ENCODE results near the gene PCYOX1L.
"Not testable (repeated sequence)": the region's sequence is repeated elsewhere in the genome, so short reads cannot be mapped to it uniquely, and the experiment has no call there.

Gene PCYOX1L

DNA sequence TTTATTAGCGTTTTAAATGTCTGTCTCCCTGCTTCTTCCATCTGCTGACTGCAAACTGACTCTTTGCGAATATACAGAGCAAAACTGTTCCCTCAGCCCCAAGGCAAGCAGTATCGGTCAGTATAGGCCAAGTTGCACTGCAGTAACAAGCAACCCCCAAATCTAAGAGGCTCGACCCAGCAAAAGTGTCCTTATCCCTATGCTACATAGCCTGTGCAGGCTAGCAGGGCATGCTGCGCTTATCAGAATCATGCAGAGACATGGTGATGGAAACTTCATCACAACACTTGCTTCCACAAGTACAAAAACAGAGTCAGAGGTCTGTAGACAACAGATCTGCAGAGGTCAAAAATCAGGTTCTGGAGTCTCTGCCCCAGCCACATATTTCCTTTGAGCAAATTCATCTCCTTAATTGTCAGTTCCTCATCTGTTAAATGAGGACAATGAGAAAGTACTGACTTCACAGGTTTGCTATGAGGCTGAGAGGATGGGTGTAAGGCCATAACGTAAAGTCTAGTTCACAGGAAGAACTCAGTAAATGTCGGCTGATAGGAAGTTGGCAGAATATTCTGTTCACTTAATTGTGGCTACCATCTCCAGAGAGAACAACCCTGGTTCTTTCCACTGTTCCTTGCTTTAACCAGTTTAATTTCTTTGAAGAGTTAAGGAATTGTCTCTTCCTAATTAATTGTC lies 30.8 kb downstream of the PCYOX1L start:
- DNase-seq, result no peak

DNA sequence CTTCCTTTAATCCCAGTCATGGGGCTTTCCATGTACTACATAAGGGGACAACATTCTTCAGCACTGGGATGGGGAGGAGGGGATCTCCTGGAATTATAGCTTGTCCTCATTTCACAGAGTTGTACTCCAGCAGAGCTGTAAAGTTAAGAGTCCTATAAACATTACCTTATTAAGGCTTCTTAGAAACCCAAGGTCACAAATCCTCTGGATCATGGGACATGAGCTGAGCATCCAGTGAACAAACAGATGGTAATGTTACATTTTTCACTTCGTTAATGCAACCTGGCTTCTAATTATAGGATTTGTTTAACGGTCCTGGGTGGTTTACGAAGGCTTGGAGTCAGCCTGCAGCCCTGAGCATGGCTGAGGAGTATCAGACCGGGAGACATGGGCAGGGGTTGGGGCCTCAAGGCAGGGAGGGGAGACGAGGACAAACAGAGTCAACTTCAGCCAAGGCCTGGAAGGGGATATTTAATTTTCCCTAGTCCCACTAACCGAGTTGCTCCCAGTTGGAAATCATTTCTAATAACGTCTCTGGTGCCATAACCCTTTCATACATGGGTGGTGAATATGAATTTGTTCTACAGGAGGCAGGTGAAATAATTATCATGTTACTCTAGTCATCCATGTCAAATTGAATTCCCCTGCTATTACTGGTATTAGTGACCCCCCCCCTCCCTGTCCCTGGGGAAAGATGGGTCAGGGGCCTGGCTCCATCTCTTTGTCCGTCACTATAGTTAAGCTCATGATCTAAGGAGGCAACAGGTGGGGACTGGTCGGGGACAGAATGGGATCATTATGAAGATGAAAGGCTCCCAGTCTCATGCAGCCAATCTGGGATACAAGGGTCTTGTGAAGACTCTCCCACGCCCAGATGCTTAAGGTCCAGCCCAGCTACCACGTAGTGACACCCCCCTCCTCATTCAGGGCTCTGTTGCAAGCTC lies 32.0 kb downstream of the PCYOX1L start:
- DNase-seq, result no peak

DNA sequence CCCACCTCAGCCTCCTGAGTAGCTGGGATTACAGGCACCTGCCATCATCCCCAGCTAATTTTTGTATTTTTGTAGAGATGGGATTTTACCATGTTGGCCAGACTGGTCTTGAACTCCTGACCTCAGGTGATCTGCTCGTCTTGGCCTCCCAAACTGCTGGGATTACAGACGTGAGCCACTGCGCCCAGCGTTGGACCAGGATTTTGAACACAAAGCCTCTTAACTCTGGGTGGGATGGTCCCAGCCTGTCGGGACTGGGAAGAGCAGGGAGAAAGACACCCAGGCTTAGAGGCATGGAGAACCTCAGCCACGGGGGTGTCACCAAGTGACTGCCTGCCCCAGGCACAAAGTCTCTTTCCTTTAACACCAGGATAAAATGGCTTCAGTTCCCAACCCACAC lies 33.2 kb downstream of the PCYOX1L start:
- not testable (repeated sequence) for DNase-seq

DNA sequence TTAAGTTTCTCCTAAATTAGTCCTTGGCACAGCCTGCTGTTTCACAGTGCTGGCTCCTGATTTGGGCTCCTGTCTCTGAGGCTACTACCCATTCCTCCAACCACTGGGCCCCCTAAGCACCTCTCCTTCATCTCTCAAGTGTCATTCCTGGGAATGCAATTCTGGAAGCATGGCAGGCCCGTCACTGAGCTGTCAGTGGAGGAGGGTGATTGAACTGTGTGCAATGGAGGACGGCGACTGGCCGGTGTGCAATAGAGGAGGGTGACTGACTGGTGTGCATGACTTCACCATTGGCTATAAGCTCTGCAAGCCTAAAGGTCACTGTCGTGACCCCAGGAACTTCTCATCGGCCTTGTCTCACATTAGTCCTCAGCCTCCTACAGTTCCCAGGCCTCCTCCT lies 33.7 kb downstream of the PCYOX1L start:
- no peak for DNase-seq

DNA sequence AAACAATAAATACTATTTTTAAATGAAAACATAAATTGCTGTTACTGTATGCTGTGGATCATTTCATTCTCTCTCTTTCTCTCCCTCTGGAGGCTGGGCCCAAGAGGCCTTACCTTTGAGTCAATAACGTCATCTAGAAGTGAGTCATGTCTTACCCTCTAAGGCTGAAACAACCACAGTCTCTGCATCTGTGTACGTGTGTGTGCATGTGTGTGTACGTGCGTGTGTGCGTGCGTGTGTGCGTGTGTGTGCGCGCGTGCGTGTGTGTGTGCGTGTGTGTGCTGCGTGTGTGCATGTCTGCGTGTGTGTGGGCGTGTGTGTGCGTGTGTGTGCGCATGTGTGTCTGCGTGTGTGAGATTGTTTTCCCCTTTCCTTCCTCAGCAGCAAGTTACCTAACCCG lies 34.9 kb downstream of the PCYOX1L start:
- no peak for DNase-seq

DNA sequence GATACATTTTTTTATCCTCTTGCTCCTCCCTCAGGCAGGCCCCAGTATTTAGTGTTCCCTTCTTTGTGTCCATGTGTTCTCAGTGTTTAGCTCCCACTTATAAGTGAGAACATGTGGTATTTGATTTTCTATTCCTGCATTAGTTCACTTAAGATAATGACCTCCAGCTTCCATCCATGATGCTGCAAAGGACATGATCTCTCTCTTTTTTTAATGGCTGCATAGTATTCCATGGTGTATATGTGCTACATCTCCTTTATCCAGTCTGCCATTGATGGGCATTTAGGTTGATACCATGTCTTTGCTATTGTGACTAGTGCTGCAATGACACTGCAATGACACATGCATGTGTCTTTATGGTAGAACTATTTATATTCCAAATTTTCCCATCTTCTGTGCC lies 37.1 kb downstream of the PCYOX1L start:
- DNase-seq, result not testable (repeated sequence)

DNA sequence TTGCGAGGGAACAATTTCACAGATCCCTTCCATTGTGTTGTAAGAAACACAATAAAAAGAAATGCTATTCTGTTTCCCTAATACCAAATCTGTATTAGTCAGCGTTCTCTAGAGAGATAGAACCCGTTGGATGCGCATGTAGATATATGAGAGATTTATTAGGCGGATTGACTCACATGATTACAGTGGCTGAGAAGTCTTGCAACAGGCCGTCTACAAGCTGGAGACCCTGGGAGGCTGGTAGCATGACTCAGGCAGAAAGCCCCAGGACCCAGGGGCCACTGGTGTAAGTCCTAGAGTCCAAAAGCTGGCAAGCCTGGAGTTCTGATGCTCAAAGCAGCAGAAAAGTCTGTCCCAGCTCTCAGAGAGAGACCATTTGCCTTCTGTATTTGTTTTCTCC lies 39.7 kb downstream of the PCYOX1L start:
- no peak for DNase-seq

DNA sequence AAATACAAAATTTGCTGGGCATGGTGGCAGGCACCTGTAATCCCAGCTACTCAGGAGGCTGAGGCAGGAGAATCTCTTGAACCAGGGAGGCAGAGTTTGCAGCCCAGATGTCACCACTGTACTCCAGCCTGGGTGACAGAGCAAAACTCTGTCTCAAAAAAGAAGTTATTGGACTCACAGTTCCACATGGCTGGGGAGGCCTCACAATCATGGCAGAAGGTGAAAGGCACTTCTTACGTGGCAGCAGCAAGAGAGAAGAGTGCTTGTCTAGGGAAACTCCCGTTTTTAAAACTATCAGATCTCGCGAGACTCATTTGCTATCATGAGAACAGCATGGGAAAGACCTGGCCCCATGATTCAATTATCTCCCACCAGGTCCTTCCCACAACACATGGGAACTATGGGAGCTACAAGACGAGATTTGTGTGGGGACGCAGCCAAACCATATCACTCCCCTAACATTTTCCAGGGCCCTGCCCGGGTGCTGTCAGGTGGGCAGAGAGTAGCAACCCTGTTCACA lies 41.0 kb downstream of the PCYOX1L start:
- not testable (repeated sequence) for DNase-seq

DNA sequence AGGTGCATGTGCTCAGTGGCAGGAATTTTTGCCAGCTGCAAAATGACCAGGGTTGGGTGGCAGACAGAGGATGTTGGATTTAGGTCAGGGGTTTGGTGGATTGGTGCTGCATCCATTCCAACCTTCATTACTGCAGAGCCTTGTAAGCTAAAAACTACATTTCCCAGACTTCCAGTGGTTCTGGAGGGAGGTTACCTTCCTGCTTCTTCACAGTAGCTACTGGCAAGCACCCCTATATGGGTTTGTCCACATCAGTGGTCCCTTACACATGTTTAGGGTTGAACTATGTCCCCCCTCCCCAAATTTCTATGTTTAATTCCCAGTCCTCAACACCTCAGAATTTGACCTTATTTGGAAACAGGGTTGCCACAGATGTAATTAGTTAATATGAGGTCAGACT lies 41.9 kb downstream of the PCYOX1L start:
- no peak for DNase-seq

DNA sequence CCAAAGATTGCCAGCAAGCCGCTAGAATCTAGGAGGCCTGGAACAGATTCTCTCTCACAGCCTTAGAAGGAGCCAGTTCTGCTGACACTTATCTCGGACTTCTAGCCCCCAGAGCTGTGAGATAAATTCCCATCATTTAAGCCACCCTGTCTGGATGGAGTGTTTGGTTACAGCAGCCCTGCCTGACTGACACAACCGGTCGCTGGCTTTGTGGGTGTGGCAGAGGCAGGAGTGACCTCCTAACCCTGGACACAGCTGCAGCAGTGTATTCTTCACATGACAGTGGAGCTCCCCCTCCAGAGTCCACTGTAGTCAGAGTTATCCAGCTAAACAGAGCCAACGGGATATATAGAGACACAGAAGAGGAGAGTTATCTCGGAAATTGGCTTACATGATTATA lies 42.5 kb downstream of the PCYOX1L start:
- DNase-seq, result no peak

DNA sequence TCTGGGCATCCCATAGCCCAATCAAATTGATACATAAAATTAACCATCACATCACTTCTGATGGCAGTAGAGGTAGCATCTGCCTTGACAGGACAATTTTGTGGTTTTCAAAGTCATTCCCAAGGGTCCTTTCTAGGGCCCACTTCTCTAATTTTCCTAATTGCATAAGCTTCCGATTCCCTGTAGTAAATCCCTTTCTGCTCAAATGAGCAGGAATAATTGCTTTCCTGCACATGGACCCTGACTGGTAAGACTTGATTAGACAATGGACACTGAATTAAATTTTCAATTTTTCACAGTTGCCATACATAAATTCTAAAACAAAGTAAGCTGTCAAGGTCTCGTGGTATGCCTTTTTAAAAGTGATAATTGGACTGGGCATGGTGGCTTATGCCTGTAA lies 43.2 kb downstream of the PCYOX1L start:
- no peak for DNase-seq

DNA sequence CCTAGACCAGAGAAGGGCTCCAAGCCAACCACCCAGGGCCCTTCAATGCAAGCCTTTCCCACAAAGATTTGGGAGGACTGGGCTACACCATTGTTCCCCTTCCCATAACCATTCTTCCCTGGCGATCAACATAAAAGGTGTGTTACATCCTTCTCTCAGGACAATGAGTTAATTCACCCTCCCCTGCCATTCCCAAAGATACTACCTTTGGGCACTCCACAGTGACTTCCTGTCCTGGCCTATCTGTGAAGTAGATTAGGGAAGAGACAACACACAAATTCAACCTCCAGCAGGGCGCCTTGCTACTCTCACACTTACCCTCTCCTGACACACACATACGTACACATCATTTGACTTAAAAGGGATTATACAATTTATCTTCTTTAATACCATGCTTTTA lies 44.4 kb downstream of the PCYOX1L start:
- no peak for DNase-seq

DNA sequence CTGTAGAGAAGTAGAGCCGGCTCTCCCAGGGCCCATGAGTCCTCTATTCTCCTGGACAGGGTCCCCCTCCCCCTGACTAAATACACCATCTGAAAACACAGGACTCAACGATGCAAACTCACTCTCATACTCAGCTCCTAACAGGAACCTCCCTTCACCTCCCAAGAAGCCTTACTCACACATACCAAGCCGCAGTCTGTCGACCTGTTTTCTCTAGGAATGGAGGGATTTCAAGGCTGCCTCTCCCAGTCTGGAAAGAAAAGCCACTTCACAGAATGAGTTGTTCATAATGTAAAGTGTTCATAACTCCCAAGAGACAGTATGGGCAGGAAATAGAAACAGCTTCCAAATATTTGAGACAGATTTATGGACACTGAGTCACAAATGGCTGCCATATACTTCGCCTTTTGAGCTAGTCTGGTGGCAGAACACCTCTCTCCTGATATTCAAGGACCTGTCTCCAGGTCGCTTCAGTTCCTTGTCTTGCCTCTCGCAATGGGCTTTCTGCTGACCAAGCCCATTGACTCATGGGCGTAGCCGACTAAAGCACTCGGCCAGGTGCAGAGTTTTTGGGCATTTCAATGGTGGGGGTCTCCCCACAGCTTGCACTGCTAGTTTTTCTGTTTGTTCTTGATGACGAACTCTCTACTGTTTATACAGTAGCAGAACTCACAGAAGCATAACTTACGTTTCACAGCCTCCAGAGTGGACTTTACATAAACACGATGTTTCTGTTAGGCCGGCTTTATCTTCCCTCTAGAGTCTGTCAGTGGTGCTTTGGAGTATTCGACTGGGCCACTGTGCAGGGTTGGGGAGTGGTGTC lies 46.3 kb downstream of the PCYOX1L start:
- DNase-seq, result no peak

DNA sequence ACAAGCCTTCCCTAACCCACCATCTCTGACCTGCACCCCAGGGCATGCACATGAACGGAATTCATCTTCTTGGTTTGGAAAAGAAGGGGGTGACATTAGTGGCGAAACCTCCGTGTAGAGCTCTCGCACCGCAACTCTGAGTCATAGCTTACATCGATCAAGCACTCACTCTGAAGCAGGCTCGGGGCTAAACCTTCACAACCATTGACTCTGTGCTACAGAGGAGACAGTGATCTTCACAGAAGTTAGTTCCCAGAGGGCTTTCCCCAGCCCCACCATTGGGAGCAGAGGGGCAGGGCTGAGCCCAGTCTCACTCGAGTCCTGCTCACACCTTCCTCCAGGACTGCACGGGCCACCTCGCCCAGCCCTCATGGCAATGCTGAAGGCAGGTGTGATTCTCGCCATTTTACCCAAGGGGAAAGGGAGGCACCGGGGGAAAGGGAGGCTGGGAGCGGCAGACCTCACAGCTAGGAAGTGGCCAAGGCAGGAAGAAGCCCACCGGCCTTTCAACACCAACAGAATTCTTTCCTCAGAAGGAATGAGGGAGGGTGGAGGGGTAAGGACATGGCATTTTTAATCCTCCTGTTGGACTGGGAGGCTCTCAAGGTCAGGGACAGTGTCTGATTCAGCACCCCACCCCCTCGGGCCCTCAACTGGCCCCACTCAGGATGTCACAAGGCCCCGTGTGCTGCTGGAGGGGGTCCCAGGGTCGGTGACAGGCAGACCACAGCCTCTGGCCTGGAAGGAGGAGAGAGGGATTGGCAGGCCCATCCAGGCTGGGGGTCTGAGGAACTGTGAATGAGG lies 47.1 kb downstream of the PCYOX1L start:
- DNase-seq, result no peak

DNA sequence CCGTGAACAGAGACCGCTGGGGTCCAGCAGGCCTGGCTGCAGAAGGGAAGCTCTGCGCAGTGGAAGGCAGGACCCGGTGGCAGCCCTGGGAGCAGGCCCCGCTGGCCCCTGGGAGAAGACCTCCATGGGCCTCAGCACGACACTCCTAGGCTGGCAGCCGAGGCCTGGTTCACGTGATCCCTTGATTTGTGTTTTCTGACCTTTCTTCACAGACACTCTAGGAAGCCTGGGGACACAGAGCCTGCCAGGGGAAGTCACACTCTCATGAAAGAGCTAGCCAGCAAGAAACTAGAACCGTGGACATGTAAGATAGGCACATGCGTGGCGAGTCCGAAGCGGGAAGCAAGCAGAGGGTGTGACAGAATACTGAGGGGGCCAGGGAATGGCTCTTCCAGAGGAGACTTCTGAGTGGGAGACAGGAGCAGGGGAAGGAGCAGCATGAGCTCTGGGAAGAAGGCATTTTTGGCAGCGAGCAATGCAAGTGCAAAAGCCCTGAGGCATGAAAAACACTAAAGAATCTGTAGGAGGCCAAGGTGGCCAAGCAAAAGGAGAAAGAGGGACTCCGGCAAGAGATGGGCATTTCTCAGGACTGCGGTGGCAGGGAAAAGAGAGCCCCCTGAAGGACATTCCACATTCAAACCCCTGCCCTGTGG lies 47.8 kb downstream of the PCYOX1L start:
- no peak for DNase-seq

DNA sequence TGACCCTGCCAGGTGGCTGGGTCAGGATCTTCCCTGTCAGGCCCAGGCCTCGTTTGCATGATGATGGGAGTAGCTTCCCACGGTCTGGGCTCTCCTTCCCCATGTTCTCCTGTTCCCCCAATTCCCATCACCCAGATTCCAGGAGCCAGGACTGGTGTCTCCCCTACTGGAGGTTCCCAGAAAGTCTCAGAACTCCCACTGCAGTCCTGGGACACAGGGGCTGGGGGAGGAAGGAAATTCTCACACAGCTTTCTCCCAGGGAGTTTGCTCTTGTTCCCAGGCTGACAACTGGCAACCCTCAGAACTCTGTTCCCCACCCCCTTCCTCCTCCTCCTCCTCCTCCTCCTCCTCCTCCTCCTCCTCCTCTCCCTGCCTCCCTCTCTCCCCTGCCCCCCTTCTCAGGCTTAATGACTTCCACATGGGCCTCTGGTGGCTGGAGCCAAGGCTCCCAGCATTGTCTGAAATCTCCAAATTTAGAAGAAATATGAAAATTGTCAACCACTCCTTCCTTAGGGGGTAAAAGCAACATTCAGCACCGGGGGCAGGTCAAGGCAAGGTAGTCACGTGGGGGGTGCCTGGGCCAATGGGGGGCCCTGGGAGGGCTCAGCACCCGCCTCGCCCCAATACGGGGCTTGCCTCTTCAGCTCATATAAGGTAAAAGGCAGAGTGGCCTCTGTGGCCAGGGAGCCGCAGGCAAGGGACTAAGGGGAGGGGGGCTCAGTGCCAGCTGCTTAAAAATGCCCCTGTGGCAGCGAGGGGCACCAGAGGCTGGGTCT lies 48.5 kb downstream of the PCYOX1L start:
- no peak for DNase-seq

DNA sequence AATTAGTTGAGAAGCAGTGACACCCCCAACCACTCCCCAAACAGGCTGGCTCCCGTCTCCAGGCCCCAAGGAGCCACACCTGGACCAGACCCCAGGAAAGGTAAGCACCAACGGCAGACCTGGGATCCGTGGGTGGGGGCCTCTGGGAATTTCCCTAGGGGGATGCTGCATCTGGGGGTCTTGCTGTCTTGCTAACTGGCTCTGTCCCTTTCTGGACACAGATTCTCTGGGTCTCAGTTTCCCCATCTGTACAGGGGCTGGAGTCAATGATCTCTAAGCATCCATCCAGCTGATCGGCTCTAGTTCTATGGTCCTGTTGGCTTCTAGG lies 49.1 kb downstream of the PCYOX1L start:
- DNase-seq, result no peak

DNA sequence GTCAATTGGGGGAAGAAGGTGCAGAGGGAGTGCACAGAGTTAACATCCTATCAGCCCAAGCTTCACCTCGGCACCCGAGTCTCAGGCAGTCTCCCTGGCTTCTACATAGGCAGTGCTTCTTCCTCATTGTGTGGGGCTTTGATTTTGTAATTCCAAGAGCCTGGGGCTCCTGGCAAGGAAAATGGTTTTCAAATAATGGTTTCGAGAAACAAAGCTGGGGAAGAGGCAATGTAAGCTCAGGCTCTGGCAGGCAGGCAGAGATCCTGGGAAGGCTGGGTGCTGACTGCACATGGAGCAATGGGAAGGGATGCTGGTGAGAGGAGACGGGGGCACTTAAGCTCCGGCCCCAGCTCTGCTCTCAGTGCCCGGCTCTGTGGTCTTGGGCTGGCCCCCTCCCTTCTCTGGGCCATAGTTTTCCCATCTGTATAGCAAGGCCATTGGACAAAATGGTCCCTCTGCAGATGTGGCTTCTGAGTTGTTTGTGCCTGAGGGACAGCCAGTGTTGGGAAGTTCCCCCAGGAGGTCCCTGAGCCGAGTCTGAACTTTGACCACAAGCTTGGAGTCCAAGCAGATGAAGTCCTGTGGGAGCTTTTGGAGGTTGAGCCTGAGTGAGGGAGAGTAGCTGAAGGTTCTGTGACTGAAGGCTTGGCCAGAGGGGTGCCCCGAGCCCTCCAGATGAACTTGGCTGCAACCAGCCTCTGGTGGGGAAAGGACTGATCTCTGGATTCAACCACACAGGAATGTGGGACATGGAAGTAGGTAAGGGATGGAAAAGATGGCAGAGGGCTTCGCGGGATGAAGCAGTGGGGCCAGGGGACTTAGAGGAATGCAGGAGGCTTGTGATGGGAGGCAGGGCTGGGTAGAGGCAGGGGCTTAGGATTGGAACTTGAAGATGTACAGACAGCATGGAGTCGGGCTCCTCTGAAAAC lies 49.7 kb downstream of the PCYOX1L start:
- DNase-seq, result no peak

DNA sequence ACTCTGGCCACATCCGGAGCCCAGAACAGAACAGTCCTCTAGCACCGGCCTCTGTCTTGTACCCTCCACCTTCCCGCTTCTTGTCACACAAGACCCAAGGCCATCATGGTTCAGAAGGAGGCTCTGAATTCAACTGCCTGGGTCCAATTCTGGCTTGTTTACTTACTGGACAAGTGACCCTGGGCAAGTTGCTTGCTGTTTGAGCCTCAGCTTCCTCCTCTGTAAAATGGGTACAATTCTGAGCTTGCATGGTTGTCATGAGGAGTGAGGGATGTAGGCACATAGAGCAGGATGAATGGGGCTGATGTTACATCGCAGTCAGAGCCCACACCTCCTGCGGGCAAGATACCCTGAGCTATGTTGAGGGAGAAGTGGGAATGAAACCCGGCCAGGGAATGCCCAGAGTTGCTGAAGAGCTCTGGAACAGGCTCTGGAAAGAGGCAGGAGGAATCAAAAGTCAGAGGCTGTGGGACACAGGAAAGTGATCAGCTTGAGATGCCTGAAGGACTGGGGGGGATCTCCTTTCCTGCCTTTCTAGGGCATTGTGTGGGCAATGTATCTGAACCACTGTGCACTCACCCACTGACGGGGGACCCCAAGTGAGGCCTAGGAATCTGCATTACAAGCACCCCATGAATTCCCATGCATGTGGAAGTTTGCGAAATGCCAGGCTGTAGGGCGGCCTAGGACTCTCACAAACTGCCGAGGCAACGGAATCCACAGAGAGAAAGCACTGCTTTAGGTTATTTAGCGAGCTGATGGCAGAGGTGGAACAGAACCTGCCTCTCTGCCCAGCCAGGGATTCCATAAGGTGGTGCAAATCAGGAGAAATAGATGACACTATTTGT lies 50.6 kb downstream of the PCYOX1L start:
- DNase-seq, result no peak

All from stimulated activated CD4-positive, alpha-beta T cell treated with anti-CD3 and anti-CD28 coated beads, Interleukin-2, amount 100 ng/mL, for 48 hours (primary cell).